Erythroblast (primary cell): Measurements from ENCODE around the gene ACSL1.

Experiments used
- GATA1 ChIP-seq: IDR thresholded peaks from 2 replicates; pipeline ENCODE4 v1.6.1; 2011; ENCODE audit warnings: low read depth, mild to moderate bottlenecking, control low read depth, low read length, moderate library complexity
- POLR2A ChIP-seq: IDR thresholded peaks from 2 replicates; pipeline ENCODE4 v1.6.1; 2011; ENCODE audit warnings: mild to moderate bottlenecking, low read length

- TF ChIP-seq POLR2A (no peak), GATA1 (no peak)
Measured at GRCh38 chr4:184721254-184721653, 104.5 kb downstream of the ACSL1 start.
